Subcutaneous abdominal adipose tissue (tissue), 5 donors: ENCODE measurements around the gene FRMPD4.

ENCODE experiments used
- H3K27ac ChIP-seq: one replicate; pipeline ENCODE4 v1.7.0; 2013; ENCODE audit warnings: low read depth, mild to moderate bottlenecking, inconsistent platforms, low read length, moderate library complexity
- H3K27me3 ChIP-seq, 5 donors: one replicate each; pipeline ENCODE4 v1.7.0; 2013; ENCODE audit warnings: low read length in 5 of 5, inconsistent platforms in 1 of 5; ENCODE audit not compliant: control insufficient read depth in 5 of 5, insufficient read depth in 4 of 5
- H3K36me3 ChIP-seq, 5 donors: one replicate each; pipeline ENCODE4 v1.7.0; 2013; ENCODE audit warnings: low read length in 5 of 5; ENCODE audit not compliant: control insufficient read depth in 5 of 5, insufficient read depth in 5 of 5
- H3K4me1 ChIP-seq, 5 donors: one replicate each; pipeline ENCODE4 v1.7.0; 2013; ENCODE audit warnings: low read length in 5 of 5, mild to moderate bottlenecking in 3 of 5, moderate library complexity in 1 of 5; ENCODE audit not compliant: control insufficient read depth in 5 of 5, insufficient read depth in 5 of 5
- H3K4me3 ChIP-seq, 5 donors: one replicate each; pipeline ENCODE4 v1.7.0; 2013; ENCODE audit warnings: low read length in 5 of 5, low read depth in 1 of 5
- H3K9ac ChIP-seq, 5 donors: one replicate each; pipeline ENCODE4 v1.7.0; 2013; ENCODE audit warnings: low read length in 5 of 5, mild to moderate bottlenecking in 4 of 5, moderate library complexity in 3 of 5
- H3K9me3 ChIP-seq, 5 donors: one replicate each; pipeline ENCODE4 v1.7.0; 2013; ENCODE audit warnings: low read length in 5 of 5; ENCODE audit not compliant: control insufficient read depth in 5 of 5
- donor health status: healthy.
- donor health status: healthy.
- donor health status: healthy.
- donor health status: healthy.
- donor health status: healthy.

Gene FRMPD4

DNA sequence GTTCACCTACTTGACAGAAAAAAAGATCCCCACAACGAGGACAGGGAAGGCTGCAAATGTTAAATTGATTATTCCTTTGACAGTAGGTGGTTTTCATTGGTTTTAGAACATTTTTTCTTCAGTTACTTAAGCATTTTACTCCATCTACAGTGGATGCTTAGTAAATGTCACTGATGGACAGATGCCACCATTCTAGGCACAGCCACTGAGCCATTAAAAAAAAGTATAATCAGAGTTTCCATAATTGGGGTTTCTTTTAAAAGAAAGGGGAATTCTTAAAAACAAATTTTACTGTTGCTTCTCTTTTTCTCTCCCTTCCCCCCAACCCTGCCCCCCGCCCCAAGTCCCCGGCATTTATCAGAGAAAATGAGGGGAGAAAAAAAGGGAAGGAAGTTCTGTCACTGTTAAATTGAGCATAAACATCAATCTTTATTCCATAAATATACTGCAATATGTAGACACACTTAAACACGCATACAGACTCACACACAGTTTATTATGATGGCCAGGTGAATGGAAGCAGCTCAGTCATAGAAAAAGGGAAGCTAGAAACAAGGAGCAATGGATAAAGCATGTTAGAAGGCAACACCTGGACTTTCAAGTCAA, 573.3 kb downstream of the FRMPD4 start:
- Histone ChIP-seq H3K9me3 (no peaks in the 10 kb centered on the region), H3K4me3 (no peak overlapping the region), H3K27me3 (peaks cover 0 to 11% (median 5%) of the 10 kb centered on the region in 5 donors), H3K4me1 (no peaks in the 10 kb centered on the region), H3K9ac (no peak overlapping the region), H3K27ac (no peak overlapping the region), H3K36me3 (no peaks in the 10 kb centered on the region)

DNA sequence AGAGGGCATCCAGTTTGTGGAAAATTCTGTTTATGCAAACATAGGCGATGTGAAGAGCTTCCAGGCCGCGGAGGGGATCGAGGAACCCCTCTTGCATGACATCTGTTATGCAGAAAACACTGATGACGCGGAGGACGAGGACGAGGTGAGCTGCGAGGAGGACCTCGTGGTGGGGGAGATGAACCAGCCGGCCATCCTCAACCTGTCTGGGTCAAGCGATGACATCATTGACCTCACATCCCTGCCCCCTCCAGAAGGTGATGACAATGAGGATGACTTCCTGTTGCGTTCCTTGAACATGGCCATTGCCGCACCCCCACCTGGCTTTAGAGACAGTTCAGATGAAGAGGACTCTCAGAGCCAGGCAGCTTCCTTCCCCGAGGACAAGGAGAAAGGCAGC, 578.3 kb downstream of the FRMPD4 start:
- Histone ChIP-seq H3K27me3 (peaks cover 11 to 20% (median 13%) of the 10 kb centered on the region in 5 donors), H3K4me3 (no peak overlapping the region), H3K4me1 (no peaks in the 10 kb centered on the region), H3K9ac (no peak overlapping the region), H3K9me3 (peaks cover 0 to 9% (median 0%) of the 10 kb centered on the region in 5 donors), H3K36me3 (no peaks in the 10 kb centered on the region), H3K27ac (no peak overlapping the region)

DNA sequence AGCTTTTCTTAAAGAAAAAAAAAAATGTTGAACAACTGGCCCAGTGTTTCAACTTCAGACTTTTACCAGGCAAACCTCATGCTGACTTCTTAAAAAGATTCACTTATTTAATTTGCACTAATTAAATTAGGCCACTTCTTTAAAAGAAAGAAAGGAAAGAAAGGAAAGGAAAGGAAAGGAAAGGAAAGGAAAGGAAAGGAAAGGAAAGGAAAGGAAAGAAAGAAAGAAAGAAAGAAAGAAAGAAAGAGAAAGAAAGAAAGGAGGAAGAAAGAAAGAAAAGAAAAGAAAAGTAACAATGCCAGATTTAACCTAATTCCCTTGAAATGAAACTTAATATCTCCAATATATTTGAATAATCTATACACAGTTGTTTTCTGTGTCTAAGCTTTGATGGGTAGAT, 581.6 kb downstream of the FRMPD4 start:
- peaks cover 8 to 24% (median 14%) of the 10 kb centered on the region in 5 donors for H3K27me3 ChIP-seq
- no peaks in the 10 kb centered on the region for H3K36me3 ChIP-seq
- peaks cover 0 to 9% (median 0%) of the 10 kb centered on the region in 5 donors for H3K9me3 ChIP-seq

DNA sequence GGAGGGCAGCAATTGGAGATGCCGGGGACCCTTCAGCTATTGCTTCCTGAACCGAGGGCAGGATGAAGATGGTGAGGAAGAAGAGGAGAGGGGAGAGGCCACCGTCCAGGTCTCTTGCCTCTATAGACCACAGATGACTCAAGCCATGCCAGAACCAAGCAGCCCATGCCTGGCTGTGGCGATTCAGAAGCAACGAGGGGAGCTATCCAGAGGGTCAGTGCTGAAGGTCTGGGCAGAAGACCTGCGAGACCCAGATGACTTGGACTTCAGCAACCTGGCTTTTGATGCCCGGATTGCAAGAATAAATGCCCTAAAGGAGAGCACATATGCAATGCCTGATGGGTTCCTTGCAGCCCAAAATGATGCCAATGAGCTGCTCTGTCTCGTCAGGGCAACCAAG, 582.8 kb downstream of the FRMPD4 start:
- no peak overlapping the region for H3K27ac ChIP-seq
- no peaks in the 10 kb centered on the region for H3K4me1 ChIP-seq
- peaks cover 0 to 9% (median 0%) of the 10 kb centered on the region in 5 donors for H3K9me3 ChIP-seq
- H3K36me3 ChIP-seq = no peaks in the 10 kb centered on the region
- H3K27me3 ChIP-seq = peaks cover 8 to 24% (median 14%) of the 10 kb centered on the region in 5 donors
- no peak overlapping the region for H3K4me3 ChIP-seq
- no peak overlapping the region for H3K9ac ChIP-seq

More for the DNA sequence above, 581.6 kb downstream of the FRMPD4 start:
- no peak overlapping the region for H3K9ac ChIP-seq
- no peak overlapping the region for H3K27ac ChIP-seq
- no peaks in the 10 kb centered on the region for H3K4me1 ChIP-seq
- no peak overlapping the region for H3K4me3 ChIP-seq

DNA sequence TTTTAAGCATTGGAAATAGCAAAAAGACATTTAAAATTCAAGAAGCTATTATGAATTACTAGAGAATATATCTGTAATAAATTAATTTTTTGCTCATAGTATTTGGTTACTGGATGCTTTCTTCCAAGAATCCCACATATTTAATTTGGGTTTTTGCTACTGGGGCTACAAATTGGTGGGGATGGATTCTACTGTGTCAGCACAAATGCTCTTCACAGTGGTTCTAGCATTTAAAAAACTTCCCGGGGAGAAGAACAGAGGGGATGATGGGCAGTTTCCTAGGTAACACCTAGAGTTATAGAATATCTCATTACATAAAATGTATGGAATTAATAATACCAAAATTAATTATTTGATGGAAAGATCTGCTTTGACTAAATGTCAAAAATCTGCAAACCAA, 584.0 kb downstream of the FRMPD4 start:
- Histone ChIP-seq H3K4me3 (no peak overlapping the region), H3K27me3 (peaks cover 8 to 21% (median 13%) of the 10 kb centered on the region in 5 donors), H3K36me3 (no peaks in the 10 kb centered on the region), H3K27ac (no peak overlapping the region), H3K9me3 (peaks cover 0 to 9% (median 0%) of the 10 kb centered on the region in 5 donors), H3K4me1 (no peaks in the 10 kb centered on the region), H3K9ac (no peak overlapping the region)

DNA sequence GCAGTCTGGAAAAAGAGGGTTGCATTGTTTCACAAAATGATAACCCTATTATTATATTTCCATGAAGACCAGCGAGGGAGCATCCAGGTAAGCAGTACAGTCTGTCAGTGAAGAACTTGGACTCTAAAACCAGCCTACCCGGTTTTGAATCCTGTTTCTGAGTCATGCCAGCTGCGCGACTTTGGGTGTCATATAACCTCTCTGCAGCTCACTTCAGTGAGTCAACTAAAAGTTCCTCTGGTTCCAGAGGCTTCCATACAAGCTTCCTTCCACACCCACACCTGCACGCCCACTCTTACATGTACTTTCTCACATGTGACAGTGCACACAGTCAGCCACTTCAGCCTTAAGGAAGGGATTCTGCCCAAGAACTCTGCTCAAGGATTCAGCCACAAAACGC, 603.1 kb downstream of the FRMPD4 start:
- Histone ChIP-seq H3K36me3 (no peaks in the 10 kb centered on the region), H3K4me1 (no peaks in the 10 kb centered on the region), H3K27ac (no peak overlapping the region), H3K4me3 (no peak overlapping the region), H3K27me3 (peaks cover 0 to 8% (median 0%) of the 10 kb centered on the region in 5 donors), H3K9ac (no peak overlapping the region), H3K9me3 (peaks cover 0 to 2% (median 0%) of the 10 kb centered on the region in 5 donors)

DNA sequence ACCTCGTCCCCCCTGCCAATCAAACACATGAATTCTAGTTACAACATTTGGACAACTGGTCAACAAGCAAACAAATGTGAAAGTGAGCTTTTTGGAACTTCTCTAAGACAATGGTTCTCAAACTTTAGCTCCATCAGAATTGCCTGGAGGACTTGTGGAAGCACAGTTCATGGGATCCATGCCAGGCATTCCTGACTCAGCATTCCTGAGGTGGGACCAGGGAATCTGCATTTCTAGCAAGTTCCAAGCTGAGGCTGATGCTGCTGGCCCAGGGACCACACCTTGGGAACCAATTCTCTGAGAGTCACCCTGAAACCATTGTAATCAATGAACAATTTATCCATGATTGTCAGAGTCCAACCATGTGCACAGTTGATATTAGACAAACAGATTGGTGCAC, 609.2 kb downstream of the FRMPD4 start:
- no peak overlapping the region for H3K4me3 ChIP-seq
- H3K27ac ChIP-seq = no peak overlapping the region
- H3K9me3 ChIP-seq = peaks cover 7 to 17% (median 11%) of the 10 kb centered on the region in 5 donors
- H3K36me3 ChIP-seq = no peaks in the 10 kb centered on the region
- no peaks in the 10 kb centered on the region for H3K4me1 ChIP-seq
- peaks cover 0 to 5% (median 0%) of the 10 kb centered on the region in 5 donors for H3K27me3 ChIP-seq
- no peak overlapping the region for H3K9ac ChIP-seq

DNA sequence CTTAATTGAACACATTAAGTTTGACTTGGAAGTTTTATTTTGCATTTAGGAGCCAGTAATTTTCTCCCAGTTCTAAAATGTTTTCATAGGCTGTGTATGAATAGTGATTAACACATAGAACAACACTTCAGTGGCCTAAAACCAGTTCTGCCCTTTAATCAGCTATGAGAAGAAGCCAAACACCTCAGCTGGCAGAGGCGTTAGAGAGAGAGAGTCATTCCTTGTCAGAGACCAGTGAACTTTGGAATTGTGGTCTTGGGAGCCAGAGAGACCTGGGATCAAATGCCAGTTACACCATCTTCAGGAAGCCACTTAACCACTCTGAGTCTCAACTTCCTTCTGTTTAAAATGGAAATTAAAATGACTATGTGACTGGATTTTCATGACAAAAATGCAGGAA, 613.6 kb downstream of the FRMPD4 start:
- Histone ChIP-seq H3K36me3 (no peaks in the 10 kb centered on the region), H3K4me3 (no peak overlapping the region), H3K4me1 (no peaks in the 10 kb centered on the region), H3K9ac (no peak overlapping the region), H3K27me3 (peaks cover 0 to 5% (median 0%) of the 10 kb centered on the region in 5 donors), H3K9me3 (peaks cover 7 to 17% (median 12%) of the 10 kb centered on the region in 5 donors), H3K27ac (no peak overlapping the region)

DNA sequence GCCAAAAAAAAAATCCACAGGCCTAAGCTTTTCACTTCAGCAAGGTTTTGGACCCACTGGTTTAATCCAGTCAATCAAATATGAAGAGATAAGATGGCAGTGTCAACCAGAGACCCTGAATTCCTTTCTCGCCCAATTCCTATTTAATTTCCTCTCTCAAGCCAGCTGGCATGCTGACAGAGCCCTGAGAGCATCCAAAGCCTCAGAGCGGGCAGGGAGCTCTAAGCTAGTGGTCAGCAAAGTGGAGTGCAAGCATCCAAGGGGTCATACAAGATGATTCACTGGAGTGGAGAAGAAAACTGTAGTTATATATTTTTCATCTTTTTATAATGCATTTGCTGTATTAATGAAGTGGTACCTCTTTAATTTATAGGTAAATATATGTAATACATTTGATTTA, 615.1 kb downstream of the FRMPD4 start:
- Histone ChIP-seq H3K27ac (no peak overlapping the region), H3K4me3 (no peak overlapping the region), H3K9ac (no peak overlapping the region), H3K27me3 (peaks cover 0 to 3% (median 0%) of the 10 kb centered on the region in 5 donors), H3K9me3 (peaks cover 8 to 17% (median 12%) of the 10 kb centered on the region in 5 donors), H3K4me1 (no peaks in the 10 kb centered on the region), H3K36me3 (no peaks in the 10 kb centered on the region)

DNA sequence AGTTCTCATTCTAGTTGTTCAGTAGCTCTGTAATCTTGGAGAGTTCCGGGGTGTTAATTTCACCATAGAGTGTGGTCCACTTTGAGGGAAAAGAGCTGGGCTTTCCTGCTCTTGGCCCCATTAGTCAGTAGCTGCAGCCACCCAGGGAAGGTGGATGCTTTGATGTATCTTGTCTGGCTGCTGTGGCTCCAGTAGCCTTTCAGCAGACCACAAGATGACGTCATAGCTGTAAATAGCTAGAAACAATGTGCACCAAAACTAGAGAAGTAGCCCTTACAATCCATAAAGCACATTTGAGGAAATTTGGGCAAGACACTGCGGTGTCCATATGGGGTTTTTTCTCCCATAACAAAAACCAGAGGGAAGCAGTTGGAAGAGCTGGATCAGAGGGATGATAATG, 620.0 kb downstream of the FRMPD4 start:
- H3K4me1 ChIP-seq = no peaks in the 10 kb centered on the region
- no peak overlapping the region for H3K9ac ChIP-seq
- no peaks in the 10 kb centered on the region for H3K36me3 ChIP-seq
- H3K9me3 ChIP-seq = peaks cover 0 to 7% (median 3%) of the 10 kb centered on the region in 5 donors
- H3K27me3 ChIP-seq = peaks cover 0 to 8% (median 0%) of the 10 kb centered on the region in 5 donors
- no peak overlapping the region for H3K4me3 ChIP-seq
- no peak overlapping the region for H3K27ac ChIP-seq
